GM23338 (cell line): ENCODE measurements around the gene FNDC11.

Experiments used
- CTCF ChIP-seq, 2 experiments: fragments of 200-600 bp in 1 of 2; sonication (generic) in 1 of 2; conservative IDR thresholded peaks; 2 replicates each; pipeline versions ENCODE4 v1.5.1 to v1.6.1; 2016 to 2017; ENCODE audit warnings: antibody characterized with exemption in 2 of 2, low read depth in 2 of 2, mild to moderate bottlenecking in 2 of 2, moderate library complexity in 1 of 2
- POLR2AphosphoS5 ChIP-seq: IDR thresholded peaks from 2 replicates; pipeline ENCODE4 v1.6.1; 2016; ENCODE audit warnings: antibody characterized with exemption, low read depth

- TF ChIP-seq CTCF (conservative IDR thresholded peaks at IDR 0.05; ENCODE audit: low read depth in 2 of 2) (no peak), POLR2AphosphoS5 (no peak)
Measured at GRCh38 chr20:63536241-63536977, 17.6 kb upstream of the FNDC11 start.
